ENCODE results near the gene SETMAR. TPM values are rescaled to one million over a fixed set of nuclear protein-coding genes. Genes with fewer than 3 reads are reported as not detected.

SETMAR gene
- total and polyA plus RNA-seq, 5 donors from 2014 or later: 8.6 to 13.0 (median 12.9) TPM

DNA sequence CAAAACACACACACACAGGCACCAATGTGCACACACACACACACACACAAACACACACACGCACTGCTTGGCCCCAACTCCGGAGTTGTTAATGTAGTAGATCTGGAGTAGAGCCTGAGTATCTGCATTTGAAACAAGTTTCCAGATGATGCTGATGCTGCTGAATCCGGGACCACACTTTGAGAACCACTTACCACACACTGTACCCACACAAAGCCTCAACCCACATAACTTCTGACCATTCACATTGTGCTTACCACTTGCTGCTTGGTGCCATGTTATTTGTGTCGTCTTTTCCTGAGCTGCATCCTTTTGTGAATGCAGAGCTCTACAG is 36.9 kb downstream of the SETMAR start:
- Histone ChIP-seq H3K9me3 (ENCODE audit: control insufficient read depth in 2 of 2, low read length in 2 of 2) (no peaks in the 10 kb centered on the region), H3K36me3 (ENCODE audit: control insufficient read depth, insufficient read depth, low read length) (no peaks in the 10 kb centered on the region), H3K27me3 (ENCODE audit: control insufficient read depth, insufficient read depth, low read length) (no peaks in the 10 kb centered on the region), H3K4me1 (ENCODE audit: control insufficient read depth, insufficient read depth, low read length, poor library complexity, severe bottlenecking) (no peaks in the 10 kb centered on the region), H3K4me3 (ENCODE audit: low read depth, low read length) (no peak overlapping the region), H3K27ac (ENCODE audit: insufficient read depth, low read length, poor library complexity, severe bottlenecking) (no peak overlapping the region)
- ATAC-seq (ENCODE audit: low read depth in 2 of 2) (no peak), DNase-seq (no peak)
- Mint-ChIP-seq H3K27ac (no peak overlapping the region), H3K27me3 (no peaks in the 10 kb centered on the region), H3K9me3 (peaks cover 0 to 3% (median 0%) of the 10 kb centered on the region in 7 donors), H3K4me1 (peaks cover 0 to 10% (median 0%) of the 10 kb centered on the region in 4 donors), H3K36me3 (peaks cover 27% of the 10 kb centered on the region), H3K4me3 (no peak overlapping the region)

DNA sequence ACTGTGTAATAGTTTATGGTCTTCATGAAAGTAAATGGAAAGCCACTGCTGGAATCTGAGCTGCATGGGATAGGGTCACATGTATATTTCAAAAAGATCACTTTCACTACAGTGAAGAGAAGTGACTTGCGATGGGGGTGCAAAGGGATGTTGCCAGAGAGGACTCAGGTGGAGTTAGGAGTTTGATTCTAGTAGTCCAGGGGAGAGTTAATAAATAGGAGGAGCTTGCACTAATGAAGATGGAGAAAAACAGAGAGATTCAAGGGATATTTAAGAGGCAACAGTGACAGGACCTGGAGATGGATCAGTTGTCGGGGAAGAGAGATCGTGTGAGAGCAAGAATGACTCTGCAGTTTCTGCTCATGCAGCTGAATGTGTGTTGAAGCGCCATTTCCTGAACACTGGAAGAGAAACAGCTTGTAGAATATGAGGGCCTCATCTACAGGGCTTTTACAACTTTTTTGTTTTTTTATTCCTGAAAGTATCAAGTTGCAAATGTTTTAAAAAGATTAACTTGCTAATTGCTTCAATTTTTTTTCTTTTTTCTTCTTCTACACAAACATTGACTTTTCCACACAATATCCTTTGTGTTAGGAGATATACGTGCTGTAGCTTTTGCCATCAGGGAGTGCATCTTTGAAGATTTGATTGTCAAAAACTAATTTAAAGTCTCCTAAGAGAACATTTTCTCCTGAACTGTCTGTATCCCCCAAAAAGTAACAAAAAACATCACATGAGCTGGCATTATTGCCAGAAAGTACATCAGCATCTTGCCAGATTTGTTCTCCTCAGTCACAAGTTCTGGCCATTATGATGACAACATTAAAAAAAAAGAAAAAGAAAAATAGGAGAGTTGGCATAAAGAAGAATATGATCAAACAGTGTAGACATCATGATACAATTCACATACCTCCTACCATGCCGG is 37.5 kb downstream of the SETMAR start:
- Mint-ChIP-seq H3K4me1 (peaks cover 0 to 10% (median 0%) of the 10 kb centered on the region in 4 donors), H3K9me3 (peaks cover 0 to 2% (median 0%) of the 10 kb centered on the region in 7 donors), H3K36me3 (peaks cover 28% of the 10 kb centered on the region), H3K4me3 (no peak overlapping the region), H3K27me3 (no peaks in the 10 kb centered on the region), H3K27ac (peak overlapping the region in 1 of 3 donors; percentile 7)
- Histone ChIP-seq H3K27me3 (ENCODE audit: control insufficient read depth, insufficient read depth, low read length) (no peaks in the 10 kb centered on the region), H3K36me3 (ENCODE audit: control insufficient read depth, insufficient read depth, low read length) (no peaks in the 10 kb centered on the region), H3K4me3 (ENCODE audit: low read depth, low read length) (no peak overlapping the region), H3K27ac (ENCODE audit: insufficient read depth, low read length, poor library complexity, severe bottlenecking) (no peak overlapping the region), H3K9me3 (ENCODE audit: control insufficient read depth in 2 of 2, low read length in 2 of 2) (no peaks in the 10 kb centered on the region), H3K4me1 (ENCODE audit: control insufficient read depth, insufficient read depth, low read length, poor library complexity, severe bottlenecking) (no peaks in the 10 kb centered on the region)
- ATAC-seq (ENCODE audit: low read depth in 2 of 2): no peak
- DNase-seq: no peak

GRCh38 chr3:4341336-4341675 is 38.1 kb downstream of the SETMAR start:
- peaks cover 28% of the 10 kb centered on the region for H3K36me3 Mint-ChIP-seq
- H3K4me3 ChIP-seq (ENCODE audit: low read depth, low read length): no peak overlapping the region
- H3K9me3 ChIP-seq (ENCODE audit: control insufficient read depth in 2 of 2, low read length in 2 of 2): no peaks in the 10 kb centered on the region
- no peaks in the 10 kb centered on the region for H3K4me1 ChIP-seq (ENCODE audit: control insufficient read depth, insufficient read depth, low read length, poor library complexity, severe bottlenecking)
- no peaks in the 10 kb centered on the region for H3K27me3 ChIP-seq (ENCODE audit: control insufficient read depth, insufficient read depth, low read length)
- H3K27ac ChIP-seq (ENCODE audit: insufficient read depth, low read length, poor library complexity, severe bottlenecking): no peak overlapping the region
- H3K4me1 Mint-ChIP-seq: peaks cover 0 to 10% (median 0%) of the 10 kb centered on the region in 4 donors
- DNase-seq (no peak), ATAC-seq (ENCODE audit: low read depth in 2 of 2) (no peak)
- no peak overlapping the region for H3K4me3 Mint-ChIP-seq
- H3K9me3 Mint-ChIP-seq: peaks cover 0 to 2% (median 0%) of the 10 kb centered on the region in 7 donors
- H3K27me3 Mint-ChIP-seq: no peaks in the 10 kb centered on the region
- H3K36me3 ChIP-seq (ENCODE audit: control insufficient read depth, insufficient read depth, low read length): no peaks in the 10 kb centered on the region
- no peak overlapping the region for H3K27ac Mint-ChIP-seq

GRCh38 chr3:4343258-4343657 is 40.1 kb downstream of the SETMAR start:
- Histone ChIP-seq H3K9me3 (ENCODE audit: control insufficient read depth in 2 of 2, low read length in 2 of 2) (no peaks in the 10 kb centered on the region), H3K27me3 (ENCODE audit: control insufficient read depth, insufficient read depth, low read length) (no peaks in the 10 kb centered on the region), H3K27ac (ENCODE audit: insufficient read depth, low read length, poor library complexity, severe bottlenecking) (no peak overlapping the region), H3K36me3 (ENCODE audit: control insufficient read depth, insufficient read depth, low read length) (no peaks in the 10 kb centered on the region), H3K4me3 (ENCODE audit: low read depth, low read length) (no peak overlapping the region), H3K4me1 (ENCODE audit: control insufficient read depth, insufficient read depth, low read length, poor library complexity, severe bottlenecking) (no peaks in the 10 kb centered on the region)
- peaks cover 20% of the 10 kb centered on the region for H3K36me3 Mint-ChIP-seq
- ATAC-seq (ENCODE audit: low read depth in 2 of 2) (no peak), DNase-seq (no peak)
- peaks cover 0 to 7% (median 0%) of the 10 kb centered on the region in 4 donors for H3K4me1 Mint-ChIP-seq
- H3K27me3 Mint-ChIP-seq: no peaks in the 10 kb centered on the region
- peak overlapping the region in 2 of 3 donors; percentile 25 to 54 for H3K27ac Mint-ChIP-seq
- H3K4me3 Mint-ChIP-seq: no peak overlapping the region
- peaks cover 0 to 2% (median 0%) of the 10 kb centered on the region in 7 donors for H3K9me3 Mint-ChIP-seq

- DNase-seq: peak; percentile 16 to 87 (median 65)
- peaks cover 4% of the 10 kb centered on the region for H3K27me3 Mint-ChIP-seq
- H3K27ac Mint-ChIP-seq: peak overlapping the region in 2 of 3 donors; percentile 10 to 29
- H3K4me1 ChIP-seq (ENCODE audit: control insufficient read depth, insufficient read depth, low read length, poor library complexity, severe bottlenecking): no peaks in the 10 kb centered on the region
- H3K27ac ChIP-seq (ENCODE audit: insufficient read depth, low read length, poor library complexity, severe bottlenecking): no peak overlapping the region
- ATAC-seq (ENCODE audit: low read depth in 2 of 2): peak; percentile 87 to 89
- H3K4me3 Mint-ChIP-seq: peak overlapping the region in 3 of 4 donors; percentile 0 to 72 (median 7)
- H3K36me3 Mint-ChIP-seq: no peaks in the 10 kb centered on the region
- no peaks in the 10 kb centered on the region for H3K9me3 ChIP-seq (ENCODE audit: control insufficient read depth in 2 of 2, low read length in 2 of 2)
- no peaks in the 10 kb centered on the region for H3K9me3 Mint-ChIP-seq
- H3K36me3 ChIP-seq (ENCODE audit: control insufficient read depth, insufficient read depth, low read length): no peaks in the 10 kb centered on the region
- no peaks in the 10 kb centered on the region for H3K27me3 ChIP-seq (ENCODE audit: control insufficient read depth, insufficient read depth, low read length)
- H3K4me3 ChIP-seq (ENCODE audit: low read depth, low read length): peak overlapping the region; percentile 71
- peaks cover 0 to 20% (median 12%) of the 10 kb centered on the region in 4 donors for H3K4me1 Mint-ChIP-seq
Observed at GRCh38 chr3:4350789-4351163, 47.6 kb downstream of the SETMAR start.

GRCh38 chr3:4351164-4351855 is 48.1 kb downstream of the SETMAR start:
- Mint-ChIP-seq H3K4me3 (peak overlapping the region; percentile 0 to 72 (median 47)), H3K9me3 (no peaks in the 10 kb centered on the region), H3K36me3 (no peaks in the 10 kb centered on the region), H3K4me1 (peaks cover 0 to 20% (median 12%) of the 10 kb centered on the region in 4 donors), H3K27me3 (peaks cover 4% of the 10 kb centered on the region), H3K27ac (peak overlapping the region in 2 of 3 donors; percentile 44 to 96)
- Histone ChIP-seq H3K27ac (ENCODE audit: insufficient read depth, low read length, poor library complexity, severe bottlenecking) (no peak overlapping the region), H3K4me3 (ENCODE audit: low read depth, low read length) (peak overlapping the region; percentile 71), H3K27me3 (ENCODE audit: control insufficient read depth, insufficient read depth, low read length) (no peaks in the 10 kb centered on the region), H3K9me3 (ENCODE audit: control insufficient read depth in 2 of 2, low read length in 2 of 2) (no peaks in the 10 kb centered on the region), H3K4me1 (ENCODE audit: control insufficient read depth, insufficient read depth, low read length, poor library complexity, severe bottlenecking) (no peaks in the 10 kb centered on the region), H3K36me3 (ENCODE audit: control insufficient read depth, insufficient read depth, low read length) (no peaks in the 10 kb centered on the region)
- peak; percentile 43 to 51 for ATAC-seq (ENCODE audit: low read depth in 2 of 2)
- DNase-seq: peak in 1 of 3 donors; percentile 63

DNA sequence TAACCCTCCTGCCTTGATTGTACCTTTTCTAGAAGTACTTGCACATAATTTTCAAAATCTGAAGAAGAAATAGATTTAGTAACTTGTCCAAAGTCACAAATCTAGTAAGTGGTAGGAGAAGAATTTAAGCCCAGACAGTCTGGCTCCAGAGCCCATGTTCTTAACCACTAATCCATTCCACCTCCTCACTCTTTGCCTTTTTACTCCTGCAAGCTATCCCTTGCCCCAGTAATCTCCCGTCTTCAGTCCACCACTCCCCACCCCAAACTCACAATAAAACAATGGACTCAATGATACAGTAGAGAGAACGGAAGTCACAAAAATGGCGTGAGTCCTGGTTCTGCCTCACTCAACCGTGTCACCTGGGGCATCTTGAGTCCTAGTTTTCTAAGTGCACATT is 48.7 kb downstream of the SETMAR start:
- Mint-ChIP-seq H3K9me3 (no peaks in the 10 kb centered on the region), H3K36me3 (no peaks in the 10 kb centered on the region), H3K27me3 (peaks cover 4% of the 10 kb centered on the region), H3K27ac (peak overlapping the region; percentile 16 to 96 (median 86)), H3K4me3 (peak overlapping the region in 3 of 4 donors; percentile 66 to 72 (median 70)), H3K4me1 (peaks cover 0 to 20% (median 12%) of the 10 kb centered on the region in 4 donors)
- H3K36me3 ChIP-seq (ENCODE audit: control insufficient read depth, insufficient read depth, low read length): no peaks in the 10 kb centered on the region
- no peaks in the 10 kb centered on the region for H3K27me3 ChIP-seq (ENCODE audit: control insufficient read depth, insufficient read depth, low read length)
- H3K27ac ChIP-seq (ENCODE audit: insufficient read depth, low read length, poor library complexity, severe bottlenecking): no peak overlapping the region
- H3K4me3 ChIP-seq (ENCODE audit: low read depth, low read length): no peak overlapping the region
- ATAC-seq (ENCODE audit: low read depth in 2 of 2) (no peak), DNase-seq (no peak)
- H3K9me3 ChIP-seq (ENCODE audit: control insufficient read depth in 2 of 2, low read length in 2 of 2): no peaks in the 10 kb centered on the region
- no peaks in the 10 kb centered on the region for H3K4me1 ChIP-seq (ENCODE audit: control insufficient read depth, insufficient read depth, low read length, poor library complexity, severe bottlenecking)

Measured in CD4-positive, CD25-positive, alpha-beta regulatory T cell (primary cell).